HCT116 (cell line): Measurements from ENCODE around the gene PHF19. TPM values are rescaled to one million over a fixed set of nuclear protein-coding genes. Genes with fewer than 3 reads are reported as not detected.

Experiments
- ATAC-seq: fragments of 200-7000 bp; cut with Tn5 transposase; 2 replicates; pipeline ENCODE4 v1.9.1; 2020; ENCODE audit warnings: mild to moderate bottlenecking, moderate library complexity
- BruUV-seq: library from RNA; stranded (reverse); fragments of 400-500 nt; replicated peaks from 2 replicates; lab custom pipeline; 2021; lab: Mats Ljungman, UMichigan
- CTCF ChIA-PET: fragments of 300-600 bp; sonication (Branson Sonifier 250); formaldehyde crosslinking; loops from one replicate; lab custom pipeline; 2021; ENCODE audit warnings: antibody characterized with exemption; lab: Charles Lee
- POLR2A ChIA-PET: fragments of 300-600, 350-600 bp; sonication (Branson Sonifier 250); formaldehyde crosslinking; loops from one replicate; lab custom pipeline; 2021; ENCODE audit warnings: antibody characterized with exemption; lab: Charles Lee
- RAD21 ChIA-PET, 2 experiments: fragments of 300-600 bp; sonication (Branson Sonifier 250); formaldehyde crosslinking; loops; one replicate each; lab custom pipeline; 2023; ENCODE audit warnings: low total read pairs in 2 of 2; ENCODE audit not compliant: uncharacterized antibody in 2 of 2, unreplicated experiment in 2 of 2, low non-redundant PET in 1 of 2; lab: Charles Lee
- DNase-seq: peaks from one replicate; pipeline ENCODE4 v3.0.0-alpha.2; 2010; ENCODE audit warnings: low read depth, low spot score
- H2AFZ ChIP-seq: fragments of 200-600 bp; shearing (Covaris generic), sonication (generic); 2 replicates; pipeline ENCODE4 v1.6.1; 2017; ENCODE audit warnings: low read depth, mixed run types, mixed read lengths, antibody characterized with exemption, low read length; ENCODE audit not compliant: poor library complexity, severe bottlenecking
- H3K27ac ChIP-seq: 2 replicates; pipeline ENCODE4 v1.5.1; 2012; ENCODE audit warnings: low read depth, low read length
- H3K27me3 ChIP-seq: fragments of 200-600 bp; sonication (generic); 2 replicates; pipeline ENCODE4 v1.6.1; 2016; ENCODE audit warnings: mixed run types, low read length, mixed read lengths; ENCODE audit not compliant: insufficient read depth
- H3K36me3 ChIP-seq, 2 experiments: fragments of 200-500 bp in 1 of 2; fragments of 200-600 bp in 1 of 2; sonication (Bioruptor generic) in 1 of 2; sonication (generic) in 1 of 2; 2 replicates each; pipeline versions ENCODE4 v1.5.1 to v1.6.1; 2014 to 2016; ENCODE audit warnings: low read length in 2 of 2, inconsistent platforms in 1 of 2, mixed read lengths in 1 of 2, mixed run types in 1 of 2; ENCODE audit not compliant: insufficient read depth in 2 of 2, control insufficient read depth in 1 of 2
- H3K4me1 ChIP-seq, 2 experiments: fragments of 200-600 bp in 1 of 2; sonication (generic) in 1 of 2; 2 replicates each; pipeline versions ENCODE4 v1.5.1 to v1.6.1; 2012 to 2017; ENCODE audit warnings: low read length in 2 of 2, inconsistent platforms in 1 of 2, mild to moderate bottlenecking in 1 of 2, mixed read lengths in 1 of 2, mixed run types in 1 of 2, moderate library complexity in 1 of 2; ENCODE audit not compliant: insufficient read depth in 2 of 2, control insufficient read depth in 1 of 2
- H3K4me2 ChIP-seq: fragments of 200-600 bp; sonication (generic); 2 replicates; pipeline ENCODE4 v1.6.1; 2017; ENCODE audit warnings: mixed run types, low read length, mixed read lengths
- H3K4me3 ChIP-seq, 2 experiments: fragments of 200-600 bp in 1 of 2; sonication (generic) in 1 of 2; replicated peaks in 1 of 2; 2 replicates each; pipeline ENCODE4 v1.5.1; 2011 to 2016; ENCODE audit warnings: low read length in 2 of 2, control low read depth in 1 of 2, low read depth in 1 of 2, mild to moderate bottlenecking in 1 of 2, mixed read lengths in 1 of 2, mixed run types in 1 of 2
- H3K79me2 ChIP-seq: fragments of 200-600 bp; sonication (generic); 2 replicates; pipeline ENCODE4 v1.6.1; 2017; ENCODE audit warnings: mild to moderate bottlenecking, mixed run types, low read length, moderate library complexity, mixed read lengths; ENCODE audit not compliant: insufficient read depth
- H3K9ac ChIP-seq: fragments of 200-600 bp; sonication (generic); 2 replicates; pipeline ENCODE4 v1.6.1; 2016; ENCODE audit warnings: low read length, mixed read lengths
- H3K9me2 ChIP-seq: fragments of 200-600 bp; sonication (generic), shearing (Covaris generic); 2 replicates; pipeline ENCODE4 v1.6.1; 2017; ENCODE audit warnings: mixed run types, mild to moderate bottlenecking, moderate library complexity; ENCODE audit not compliant: insufficient read depth
- H3K9me3 ChIP-seq, 2 experiments: fragments of 200-500 bp in 1 of 2; fragments of 200-600 bp in 1 of 2; sonication (Bioruptor generic) in 1 of 2; sonication (generic) in 1 of 2; 2 replicates each; pipeline ENCODE4 v1.6.1; 2014 to 2017; ENCODE audit warnings: low read length in 2 of 2, mixed read lengths in 2 of 2, inconsistent platforms in 1 of 2, low read depth in 1 of 2, mild to moderate bottlenecking in 1 of 2, mixed run types in 1 of 2, moderate library complexity in 1 of 2; ENCODE audit not compliant: control insufficient read depth in 1 of 2, insufficient read depth in 1 of 2
- H4K20me1 ChIP-seq: fragments of 200-600 bp; sonication (generic), shearing (Covaris generic); 2 replicates; pipeline ENCODE4 v1.6.1; 2017; ENCODE audit warnings: mixed run types, mild to moderate bottlenecking, moderate library complexity; ENCODE audit not compliant: insufficient read depth
- CEBPB ChIP-seq: IDR thresholded peaks from 2 replicates; pipeline ENCODE4 v1.6.1; 2012; ENCODE audit warnings: low read depth
- EZH2phosphoT487 ChIP-seq: fragments of 200-600 bp; IDR thresholded peaks from 2 replicates; pipeline ENCODE4 v1.6.1; 2018; ENCODE audit warnings: antibody characterized with exemption, borderline replicate concordance
- FOSL1 ChIP-seq: IDR thresholded peaks from 2 replicates; pipeline ENCODE4 v1.6.1; 2012; ENCODE audit warnings: low read depth
- RAD21 ChIP-seq: IDR thresholded peaks from 2 replicates; pipeline ENCODE4 v1.6.1; 2012; ENCODE audit warnings: low read depth, mild to moderate bottlenecking
- SP1 ChIP-seq: IDR thresholded peaks from 2 replicates; pipeline ENCODE4 v1.6.1; 2012; ENCODE audit warnings: low read depth
- SRF ChIP-seq: IDR thresholded peaks from 2 replicates; pipeline ENCODE4 v1.6.1; 2012; ENCODE audit warnings: low read depth
- YY1 ChIP-seq: IDR thresholded peaks from 2 replicates; pipeline ENCODE4 v1.6.1; 2011; ENCODE audit warnings: low read length, low read depth, moderate library complexity, mild to moderate bottlenecking; ENCODE audit not compliant: insufficient replicate concordance; ENCODE audit errors: extremely low read depth
- ZFX ChIP-seq: fragments of 450-650 bp; IDR thresholded peaks from 2 replicates; pipeline ENCODE4 v1.6.1; 2017
- intact Hi-C: fragments of 100-400 bp; cut with micrococcal nuclease; formaldehyde crosslinking; loops from 2 replicates; pipeline ENCODE4 v1.10.0; 2022
- total RNA-seq: library from RNA; stranded (reverse); gene quantifications from one replicate; pipeline ENCODE4 v1.2.1, GENCODE V29; 2021; ENCODE audit not compliant: unreplicated experiment
- TF ChIP-seq, protein P1 (sequence below): IDR thresholded peaks from 2 replicates; pipeline ENCODE4 v1.6.1; 2012

The PHF19 gene
- total RNA-seq, 1 experiment from 2014 or later, result 74.0 TPM

DNA sequence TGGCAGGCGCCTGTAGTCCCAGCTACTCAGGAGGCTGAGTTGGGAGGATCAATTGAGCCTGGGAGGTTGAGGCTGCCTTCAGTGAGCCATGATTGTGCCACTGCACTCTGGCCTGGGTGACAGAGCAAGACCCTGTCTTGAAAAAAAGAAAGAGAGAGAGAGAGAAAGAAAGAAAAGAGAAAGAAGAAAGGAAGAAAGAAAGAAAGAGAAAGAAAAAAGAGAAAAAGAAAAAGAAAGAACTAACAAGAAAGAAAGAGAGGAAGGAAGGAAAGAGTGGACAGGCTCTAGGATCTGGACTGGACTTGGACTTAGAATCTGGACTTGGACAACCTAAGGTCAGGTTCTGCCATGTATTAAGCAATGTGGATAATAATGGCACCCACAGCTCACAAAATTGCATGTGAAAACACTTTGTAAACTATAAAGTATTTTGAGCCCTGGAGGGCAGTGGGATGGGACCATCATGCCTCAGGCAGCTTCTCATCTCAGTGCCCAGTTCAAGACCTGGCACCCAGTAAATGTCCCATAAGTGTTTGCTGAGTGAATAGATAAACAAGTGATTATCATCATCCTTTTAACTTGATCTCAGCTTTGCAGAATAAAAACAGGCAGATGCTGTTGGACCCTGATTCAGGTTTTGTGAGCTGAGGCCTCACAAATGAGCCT is 12.8 kb upstream of the PHF19 start:
- Histone ChIP-seq H3K4me1 (peaks cover 0 to 9% of the 10 kb centered on the region in 2 experiments; a peak in 1 of 4 replicates), H3K9me3 (no peaks in the 10 kb centered on the region), H3K27ac (no peak overlapping the region), H3K79me2 (no peaks in the 10 kb centered on the region), H3K27me3 (no peaks in the 10 kb centered on the region), H3K9me2 (no peaks in the 10 kb centered on the region), H3K4me2 (no peak overlapping the region), H3K36me3 (no peaks in the 10 kb centered on the region), H3K4me3 (no peak overlapping the region), H3K9ac (no peak overlapping the region), H4K20me1 (no peaks in the 10 kb centered on the region), H2AFZ (no peak overlapping the region)
- BruUV-seq, result no TSS peak
- ChIA-PET CTCF (no interaction called here), POLR2A (no interaction called here), RAD21 (no interaction called here)
- DNase-seq, result no peak
- TF ChIP-seq, protein P1, sequence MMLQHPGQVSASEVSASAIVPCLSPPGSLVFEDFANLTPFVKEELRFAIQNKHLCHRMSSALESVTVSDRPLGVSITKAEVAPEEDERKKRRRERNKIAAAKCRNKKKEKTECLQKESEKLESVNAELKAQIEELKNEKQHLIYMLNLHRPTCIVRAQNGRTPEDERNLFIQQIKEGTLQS, result no peak
- no peak for TF ChIP-seq SRF
- no peak for TF ChIP-seq ZFX
- TF ChIP-seq RAD21, result no peak
- no peak for TF ChIP-seq CEBPB
- no peak for TF ChIP-seq FOSL1
- TF ChIP-seq EZH2phosphoT487, result no peak
- TF ChIP-seq SP1, result no peak
- TF ChIP-seq YY1, result no peak
- intact Hi-C loops, result no loop called here
- no peak for ATAC-seq

DNA sequence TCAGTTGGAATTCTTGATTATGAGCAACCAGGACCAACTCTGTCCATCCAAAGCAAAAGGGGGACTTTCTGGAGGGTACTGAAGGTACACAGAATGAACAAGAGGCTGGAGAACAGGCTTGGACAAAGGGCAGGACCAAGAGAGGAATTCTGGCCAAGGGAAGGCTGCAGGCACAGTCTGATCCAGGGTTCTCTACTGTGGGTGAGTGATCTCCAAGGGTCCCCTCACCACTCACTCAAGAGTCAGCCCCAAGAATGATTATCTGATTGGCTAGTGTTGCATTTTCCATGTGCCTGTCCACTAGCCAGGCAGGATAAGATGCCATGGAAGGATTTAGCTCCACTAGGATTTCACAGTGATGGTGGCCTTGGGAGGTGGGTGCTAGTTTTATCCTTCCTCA is 11.6 kb upstream of the PHF19 start:
- peaks cover 2 to 12% of the 10 kb centered on the region in 2 experiments; a peak in 2 of 4 replicates for H3K4me1 ChIP-seq
- no peak for TF ChIP-seq SP1
- no peaks in the 10 kb centered on the region for H3K36me3 ChIP-seq
- ATAC-seq, result no peak
- no peaks in the 10 kb centered on the region for H3K9me3 ChIP-seq
- CTCF ChIA-PET, result no interaction called here
- no peak overlapping the region for H2AFZ ChIP-seq
- BruUV-seq, result no TSS peak
- RAD21 ChIA-PET, result no interaction called here
- no peaks in the 10 kb centered on the region for H3K9me2 ChIP-seq
- H3K4me3 ChIP-seq, result no peak overlapping the region
- no peaks in the 10 kb centered on the region for H3K79me2 ChIP-seq
- DNase-seq, result no peak
- no peak overlapping the region for H3K27ac ChIP-seq
- intact Hi-C loops, result no loop called here
- no peaks in the 10 kb centered on the region for H3K27me3 ChIP-seq
- H3K9ac ChIP-seq, result no peak overlapping the region
- no peaks in the 10 kb centered on the region for H4K20me1 ChIP-seq
- no peak overlapping the region for H3K4me2 ChIP-seq
- POLR2A ChIA-PET, result no interaction called here
